ENCODE measurements around the gene TBKBP1. TPM values are rescaled to one million over a fixed set of nuclear protein-coding genes. Genes with fewer than 3 reads are reported as not detected.
A peak's percentile ranks its signal among the peaks of the same experiment; 100 is the strongest.

TBKBP1 gene, protein sequence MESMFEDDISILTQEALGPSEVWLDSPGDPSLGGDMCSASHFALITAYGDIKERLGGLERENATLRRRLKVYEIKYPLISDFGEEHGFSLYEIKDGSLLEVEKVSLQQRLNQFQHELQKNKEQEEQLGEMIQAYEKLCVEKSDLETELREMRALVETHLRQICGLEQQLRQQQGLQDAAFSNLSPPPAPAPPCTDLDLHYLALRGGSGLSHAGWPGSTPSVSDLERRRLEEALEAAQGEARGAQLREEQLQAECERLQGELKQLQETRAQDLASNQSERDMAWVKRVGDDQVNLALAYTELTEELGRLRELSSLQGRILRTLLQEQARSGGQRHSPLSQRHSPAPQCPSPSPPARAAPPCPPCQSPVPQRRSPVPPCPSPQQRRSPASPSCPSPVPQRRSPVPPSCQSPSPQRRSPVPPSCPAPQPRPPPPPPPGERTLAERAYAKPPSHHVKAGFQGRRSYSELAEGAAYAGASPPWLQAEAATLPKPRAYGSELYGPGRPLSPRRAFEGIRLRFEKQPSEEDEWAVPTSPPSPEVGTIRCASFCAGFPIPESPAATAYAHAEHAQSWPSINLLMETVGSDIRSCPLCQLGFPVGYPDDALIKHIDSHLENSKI
- 10 to 100 TPM in 7 of 8 experiments, 1 to 10 TPM in 1; 7.0 to 14.1 (median 10.8) TPM for total RNA-seq

GRCh38 chr17:47693731-47694580, at the start of gene TBKBP1:
TBKBP1 (plus strand) TSS chr17:47694161; CDS start chr17:47696113, 1,952 bp downstream.
- Histone ChIP-seq H3K27ac (peak within 1 kb of the TSS; percentile 81 to 90), H3K4me3 (peak within 1 kb of the TSS; percentile 61 to 90 (median 83)), H3K4me1 (replicated peaks in 1 of 2) (peaks cover 4 to 15% of the 10 kb centered on the region in 2 donors)
- WGBS, 10 experiments, result 0 to 1% (median 0%) methylated on average over 2 to 11 of the region's 87 CpGs; no CpG with 5 or more reads in 6 of the 10 experiments
- ATAC-seq (replicated peaks in 6 of 8), result peak; percentile 6 to 89 (median 77)
- in situ Hi-C loops (cut with MboI; ENCODE audit: low pct_unique_long_range_greater_than_20kb in 2 of 9, low sequenced_read_pairs in 9 of 9, unreplicated experiment in 9 of 9), result no loop called here

DNA sequence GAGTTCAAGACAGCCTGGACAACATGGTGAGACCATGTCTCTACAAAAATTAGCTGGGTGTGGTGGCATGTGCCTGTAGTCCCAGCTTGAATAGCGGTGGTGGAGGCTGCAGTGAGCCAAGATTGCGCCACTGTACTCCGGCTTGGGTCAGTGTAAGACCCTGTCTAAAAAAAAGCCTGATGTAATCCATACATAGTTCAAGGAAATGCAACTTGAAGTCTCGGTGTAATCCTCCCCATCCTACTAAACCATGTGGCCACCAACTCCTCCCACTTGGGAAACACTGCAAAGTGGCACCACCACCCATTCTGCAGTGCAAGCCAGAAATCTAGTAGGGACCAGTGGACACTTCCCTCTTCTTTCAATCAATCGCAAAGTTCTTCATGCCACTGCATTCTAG, 49.6 kb upstream of the TBKBP1 start:
- H3K4me1 ChIP-seq (replicated peaks in 1 of 2), result peaks cover 3 to 4% of the 10 kb centered on the region in 2 donors
- in situ Hi-C loops (cut with MboI; ENCODE audit: low pct_unique_long_range_greater_than_20kb in 2 of 9, low sequenced_read_pairs in 9 of 9, unreplicated experiment in 9 of 9), result no loop called here
- no peak for ATAC-seq (replicated peaks in 6 of 8)
- H3K4me3 ChIP-seq, result no peak overlapping the region
- no peak overlapping the region for H3K27ac ChIP-seq
- 40 to 100% (median 66%) methylated on average over 1 to 3 of the region's 5 CpGs; no CpG with 5 or more reads in 2 of the 10 experiments for WGBS, 10 experiments

DNA sequence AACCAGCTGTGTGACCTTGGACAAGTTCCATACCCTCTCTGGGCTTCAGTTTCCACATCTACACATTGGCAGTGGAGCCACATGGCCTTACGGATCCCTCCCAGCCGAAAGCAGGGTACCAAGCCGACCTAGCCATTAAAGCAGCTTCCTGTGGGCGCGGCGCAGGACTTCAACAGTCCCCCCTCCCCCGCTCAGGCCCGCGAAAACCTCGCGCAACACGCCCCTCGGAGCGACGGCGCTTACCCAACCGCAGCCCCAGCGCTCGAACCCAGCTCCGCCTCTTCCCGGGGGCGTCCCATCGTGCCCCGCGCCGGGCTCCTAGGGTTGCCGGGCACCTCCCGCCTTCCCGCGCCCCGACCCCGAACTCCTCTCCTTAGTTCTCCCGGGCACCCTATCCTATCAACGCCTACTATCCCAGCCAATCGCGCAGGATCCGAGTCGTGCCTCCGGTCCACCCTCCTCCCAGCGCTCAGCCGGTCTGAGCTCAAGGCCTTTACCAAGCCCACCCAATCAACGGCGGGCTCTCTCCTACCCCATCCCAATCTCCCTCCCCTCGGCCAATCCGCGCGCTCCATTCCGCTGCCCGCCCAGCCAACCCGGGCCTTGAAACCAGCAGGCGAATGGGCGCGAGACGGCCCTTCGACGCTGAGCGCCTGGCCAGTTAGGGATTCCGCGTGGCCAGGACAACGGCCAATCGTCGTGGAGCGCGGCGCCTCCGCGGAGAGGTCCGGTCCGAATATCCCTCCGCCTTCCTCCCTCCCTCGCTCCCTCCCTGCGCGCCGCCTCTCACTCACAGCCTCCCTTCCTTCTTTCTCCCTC, 44.6 kb upstream of the TBKBP1 start, which contains the start of gene KPNB1:
Gene KPNB1 (plus strand): TSS at position 767 of the 819 bp plus-strand sequence. CDS start 326 bp downstream, outside the sequence.
- Histone ChIP-seq H3K4me1 (replicated peaks in 1 of 2) (peaks cover 8 to 10% of the 10 kb centered on the region in 2 donors), H3K27ac (peak within 1 kb of the TSS; percentile 85 to 96), H3K4me3 (peak within 1 kb of the TSS; percentile 82 to 95 (median 90))
- WGBS, 10 experiments, result 0% methylated on average over 1 to 18 of the region's 74 CpGs; no CpG with 5 or more reads in 3 of the 10 experiments
- in situ Hi-C loops (cut with MboI; ENCODE audit: low pct_unique_long_range_greater_than_20kb in 2 of 9, low sequenced_read_pairs in 9 of 9, unreplicated experiment in 9 of 9), result no loop called here
- peak; percentile 82 to 91 (median 88) for ATAC-seq (replicated peaks in 6 of 8)

- ATAC-seq (replicated peaks in 6 of 8), result peak in 3 of 8 experiments; percentile 4
- peak overlapping the region; percentile 82 to 95 (median 90) for H3K4me3 ChIP-seq
- WGBS, 10 experiments, result 0% methylated on average over 1 to 13 of the region's 48 CpGs; no CpG with 5 or more reads in 8 of the 10 experiments
- in situ Hi-C loops (cut with MboI; ENCODE audit: low pct_unique_long_range_greater_than_20kb in 2 of 9, low sequenced_read_pairs in 9 of 9, unreplicated experiment in 9 of 9), result no loop called here
- H3K4me1 ChIP-seq (replicated peaks in 1 of 2), result peaks cover 8 to 10% of the 10 kb centered on the region in 2 donors
- H3K27ac ChIP-seq, result peak overlapping the region; percentile 81 to 96
Measured at GRCh38 chr17:47649972-47650524, 43.9 kb upstream of the TBKBP1 start.

GRCh38 chr17:47650525-47651522, 43.1 kb upstream of the TBKBP1 start:
- Histone ChIP-seq H3K4me3 (peak overlapping the region; percentile 82 to 95 (median 90)), H3K4me1 (replicated peaks in 1 of 2) (peaks cover 8 to 10% of the 10 kb centered on the region in 2 donors), H3K27ac (peak overlapping the region; percentile 85 to 96)
- in situ Hi-C loops (cut with MboI; ENCODE audit: low pct_unique_long_range_greater_than_20kb in 2 of 9, low sequenced_read_pairs in 9 of 9, unreplicated experiment in 9 of 9), result no loop called here
- ATAC-seq (replicated peaks in 6 of 8), result peak; percentile 24 to 64 (median 58)
- 0% methylated on average over 2 to 9 of the region's 39 CpGs for WGBS, 10 experiments

GRCh38 chr17:47651704-47652103, 42.3 kb upstream of the TBKBP1 start:
- Histone ChIP-seq H3K27ac (no peak overlapping the region), H3K4me3 (peak overlapping the region in 1 of 5 donors; percentile 85), H3K4me1 (replicated peaks in 1 of 2) (peaks cover 8 to 10% of the 10 kb centered on the region in 2 donors)
- 33 to 92% (median 70%) methylated on average over 1 to 2 of the region's 2 CpGs; no CpG with 5 or more reads in 2 of the 10 experiments for WGBS, 10 experiments
- ATAC-seq (replicated peaks in 6 of 8), result no peak
- in situ Hi-C loops (cut with MboI; ENCODE audit: low pct_unique_long_range_greater_than_20kb in 2 of 9, low sequenced_read_pairs in 9 of 9, unreplicated experiment in 9 of 9), result no loop called here

DNA sequence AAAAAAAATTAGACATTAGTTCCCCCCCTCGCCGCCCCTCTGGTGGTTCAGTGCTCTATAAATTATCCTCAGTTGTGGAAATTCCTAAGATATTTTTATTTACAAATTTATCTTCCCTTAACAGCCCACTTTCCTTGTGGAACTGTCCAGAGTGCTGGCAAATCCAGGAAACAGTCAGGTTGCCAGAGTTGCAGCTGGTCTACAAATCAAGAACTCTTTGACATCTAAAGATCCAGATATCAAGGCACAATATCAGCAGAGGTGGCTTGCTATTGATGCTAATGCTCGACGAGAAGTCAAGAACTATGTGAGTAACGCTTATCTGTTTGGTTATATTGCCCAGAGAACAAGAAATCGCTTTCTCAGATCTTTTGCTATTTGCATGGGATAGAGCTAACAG, 41.4 kb upstream of the TBKBP1 start:
- H3K4me1 ChIP-seq (replicated peaks in 1 of 2), result peaks cover 8 to 10% of the 10 kb centered on the region in 2 donors
- ATAC-seq (replicated peaks in 6 of 8), result no peak
- no peak overlapping the region for H3K4me3 ChIP-seq
- H3K27ac ChIP-seq, result no peak overlapping the region
- in situ Hi-C loops (cut with MboI; ENCODE audit: low pct_unique_long_range_greater_than_20kb in 2 of 9, low sequenced_read_pairs in 9 of 9, unreplicated experiment in 9 of 9), result no loop called here
- 84 to 100% (median 95%) methylated on average over 1 to 6 of the region's 6 CpGs for WGBS, 10 experiments

GRCh38 chr17:47653442-47653841, 40.5 kb upstream of the TBKBP1 start:
- H3K4me3 ChIP-seq, result no peak overlapping the region
- WGBS, 10 experiments, result 25 to 100% (median 83%) methylated on average over 1 to 2 of the region's 2 CpGs; no CpG with 5 or more reads in 1 of the 10 experiments
- in situ Hi-C loops (cut with MboI; ENCODE audit: low pct_unique_long_range_greater_than_20kb in 2 of 9, low sequenced_read_pairs in 9 of 9, unreplicated experiment in 9 of 9), result no loop called here
- no peak overlapping the region for H3K27ac ChIP-seq
- peaks cover 8 to 10% of the 10 kb centered on the region in 2 donors for H3K4me1 ChIP-seq (replicated peaks in 1 of 2)
- ATAC-seq (replicated peaks in 6 of 8), result no peak

DNA sequence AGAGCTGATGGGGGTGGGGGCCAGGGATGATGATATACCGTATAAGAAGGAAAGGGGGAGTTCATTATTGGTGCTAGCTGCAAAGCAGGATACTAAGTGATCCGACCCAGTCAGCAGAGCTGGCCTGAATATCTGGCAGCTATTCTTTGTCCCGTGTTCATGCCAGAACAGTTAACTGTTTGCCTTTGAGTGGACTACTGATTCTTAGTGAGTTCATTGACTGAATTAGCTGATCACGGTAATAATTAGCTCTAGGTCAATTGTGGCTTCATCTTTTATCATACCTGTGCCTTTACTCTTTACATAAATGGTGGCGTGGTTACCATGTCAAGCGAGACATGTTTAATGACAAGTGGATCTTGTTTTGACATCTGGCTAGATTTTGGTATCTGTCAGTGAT, 39.0 kb upstream of the TBKBP1 start:
- Histone ChIP-seq H3K4me3 (no peak overlapping the region), H3K4me1 (replicated peaks in 1 of 2) (peaks cover 5 to 7% of the 10 kb centered on the region in 2 donors), H3K27ac (no peak overlapping the region)
- no peak for ATAC-seq (replicated peaks in 6 of 8)
- in situ Hi-C loops (cut with MboI; ENCODE audit: low pct_unique_long_range_greater_than_20kb in 2 of 9, low sequenced_read_pairs in 9 of 9, unreplicated experiment in 9 of 9), result no loop called here
- WGBS, 10 experiments, result 20 to 94% (median 82%) methylated on average over 1 to 6 of the region's 6 CpGs

DNA sequence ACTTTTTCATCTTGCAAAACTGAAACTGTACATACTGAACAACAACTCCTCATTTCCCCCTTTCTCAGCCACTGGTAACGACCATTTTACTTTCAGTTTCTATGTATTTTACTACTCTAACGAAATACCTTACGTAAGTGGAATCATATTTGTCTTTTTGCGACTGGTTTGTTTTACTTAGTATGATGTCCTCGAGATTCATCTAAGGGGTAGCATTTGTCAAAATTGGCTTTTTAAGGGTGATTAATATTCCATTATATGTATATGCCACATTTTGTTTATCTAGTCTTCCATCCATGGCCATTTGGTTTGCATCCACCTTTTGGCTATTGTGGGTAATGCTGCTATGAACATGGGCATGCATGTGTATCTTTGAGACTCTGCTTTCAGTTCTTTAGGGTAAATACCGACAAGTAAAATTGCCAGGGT, 33.9 kb upstream of the TBKBP1 start:
- WGBS, 10 experiments, result 71 to 100% (median 99%) methylated on average over 1 to 6 of the region's 6 CpGs
- no peak overlapping the region for H3K27ac ChIP-seq
- H3K4me1 ChIP-seq (replicated peaks in 1 of 2), result peaks cover 1 to 3% of the 10 kb centered on the region in 2 donors
- no peak for ATAC-seq (replicated peaks in 6 of 8)
- H3K4me3 ChIP-seq, result no peak overlapping the region
- in situ Hi-C loops (cut with MboI; ENCODE audit: low pct_unique_long_range_greater_than_20kb in 2 of 9, low sequenced_read_pairs in 9 of 9, unreplicated experiment in 9 of 9), result no loop called here

All from motor neuron (in vitro differentiated cells).